Psoas muscle (tissue), 8 donors: Measurements from ENCODE around the gene CSNK2B. TPM values are rescaled to one million over a fixed set of nuclear protein-coding genes. Genes with fewer than 3 reads are reported as not detected.

Experiments used
- ATAC-seq, 4 donors: fragments of 200-7000 bp; cut with Tn5 transposase; one replicate each; pipeline ENCODE4 v1.9.1; 2020; ENCODE audit warnings: moderate library complexity in 3 of 4, mild to moderate bottlenecking in 2 of 4
- DNase-seq, 2 donors: peaks; one replicate each; pipeline ENCODE4 v3.0.0-alpha.2; 2020
- H3K27ac ChIP-seq: fragments of 200-600 bp; one replicate; pipeline ENCODE4 v1.8.0; 2022
- H3K27me3 ChIP-seq, 3 donors: fragments of 200-600 bp in 1 of 3; one replicate each; pipeline versions ENCODE4 v1.6.1 to v1.8.0; 2013 to 2022; ENCODE audit warnings: low read length in 2 of 3, mild to moderate bottlenecking in 2 of 3, moderate library complexity in 1 of 3; ENCODE audit not compliant: insufficient read depth in 3 of 3
- H3K36me3 ChIP-seq, 2 donors: fragments of 200-600 bp in 1 of 2; one replicate each; pipeline versions ENCODE4 v1.6.1 to v1.8.0; 2013 to 2022; ENCODE audit warnings: low read depth in 1 of 2, mild to moderate bottlenecking in 1 of 2, moderate library complexity in 1 of 2; ENCODE audit not compliant: insufficient read depth in 1 of 2
- H3K4me1 ChIP-seq: fragments of 200-600 bp; one replicate; pipeline ENCODE4 v1.8.0; 2022
- H3K4me3 ChIP-seq: fragments of 200-600 bp; one replicate; pipeline ENCODE4 v1.8.0; 2022; ENCODE audit warnings: mild to moderate bottlenecking
- H3K9me3 ChIP-seq: fragments of 200-600 bp; one replicate; pipeline ENCODE4 v1.8.0; 2022
- WGBS, 3 donors: extraction: QIAGEN DNeasy Blood & Tissue Kit; methylation state at CpG; one replicate each; pipeline versions ENCODE4 v1.1.6 to v1.1.7; 2013; 5-methylcytosine and 5-hydroxymethylcytosine counted together
- intact Hi-C, 2 donors: fragments of 100-400 bp; cut with DNase I; formaldehyde crosslinking; loops; one replicate each; pipeline versions ENCODE4 v1.11.0 to v1.14.2; 2022
- polyA plus RNA-seq, 3 donors: library from polyadenylated mRNA; stranded (reverse); fragments of 200-250 nt; gene quantifications; one replicate each; pipeline ENCODE4 v1.2.3, GENCODE V29; 2013
- total RNA-seq, 4 donors: library from RNA; stranded (reverse); fragmentation: NEBNext Ultra II Directional in 2 of 4; extraction: Animal tissue kit (Norgen Biotek cat#: 25700) in 2 of 4; gene quantifications; one replicate each; pipeline versions ENCODE4 v1.2.1 to v1.2.4, GENCODE V29; 2021 to 2023
- TF ChIP-seq, protein P1 (sequence below): fragments of 200-600 bp; IDR thresholded peaks from one replicate; pipeline ENCODE4 v1.8.0; 2022; ENCODE audit warnings: antibody characterized with exemption
- donor health status: healthy with polysubstance abuse.
- donor health status: DM: no; HTN: no; CAD: no; lungs with moderate emphysema.
- donor health status: Bipolar disorder and iron deficiency.
- donor health status: healthy.
- donor health status: DM: yes; HTN: yes; CAD: no.
- donor health status: DM: no; HTN: no; CAD: no.
- donor health status: DM: no; HTN: no; CAD: no.
- donor health status: DM: yes; HTN: yes; CAD: no.

The CSNK2B gene
- total and polyA plus RNA-seq, 7 donors: 102 to 208 (median 129) TPM

- no peaks in the 10 kb centered on the region for H3K9me3 ChIP-seq
- DNase-seq: no peak
- no peaks in the 10 kb centered on the region for H3K27me3 ChIP-seq
- 62 to 81% (median 71%) methylated on average over 5 of the region's 5 CpGs for WGBS, 3 donors
- H3K27ac ChIP-seq: no peak overlapping the region
- intact Hi-C loops: loop anchor here (10.0 kb wide), 2 partner anchors 178 to 198 kb away; partner anchors contain the start of gene NEU1 (in 1 of the 2)
- no peaks in the 10 kb centered on the region for H3K4me1 ChIP-seq
- H3K4me3 ChIP-seq: no peak overlapping the region
- no peak for ATAC-seq
- peaks cover 9 to 75% of the 10 kb centered on the region in 2 donors for H3K36me3 ChIP-seq
- TF ChIP-seq, protein P1, sequence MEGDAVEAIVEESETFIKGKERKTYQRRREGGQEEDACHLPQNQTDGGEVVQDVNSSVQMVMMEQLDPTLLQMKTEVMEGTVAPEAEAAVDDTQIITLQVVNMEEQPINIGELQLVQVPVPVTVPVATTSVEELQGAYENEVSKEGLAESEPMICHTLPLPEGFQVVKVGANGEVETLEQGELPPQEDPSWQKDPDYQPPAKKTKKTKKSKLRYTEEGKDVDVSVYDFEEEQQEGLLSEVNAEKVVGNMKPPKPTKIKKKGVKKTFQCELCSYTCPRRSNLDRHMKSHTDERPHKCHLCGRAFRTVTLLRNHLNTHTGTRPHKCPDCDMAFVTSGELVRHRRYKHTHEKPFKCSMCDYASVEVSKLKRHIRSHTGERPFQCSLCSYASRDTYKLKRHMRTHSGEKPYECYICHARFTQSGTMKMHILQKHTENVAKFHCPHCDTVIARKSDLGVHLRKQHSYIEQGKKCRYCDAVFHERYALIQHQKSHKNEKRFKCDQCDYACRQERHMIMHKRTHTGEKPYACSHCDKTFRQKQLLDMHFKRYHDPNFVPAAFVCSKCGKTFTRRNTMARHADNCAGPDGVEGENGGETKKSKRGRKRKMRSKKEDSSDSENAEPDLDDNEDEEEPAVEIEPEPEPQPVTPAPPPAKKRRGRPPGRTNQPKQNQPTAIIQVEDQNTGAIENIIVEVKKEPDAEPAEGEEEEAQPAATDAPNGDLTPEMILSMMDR: no peak
Measured at GRCh38 chr6:31686483-31686882, 20.6 kb downstream of the CSNK2B start.

DNA sequence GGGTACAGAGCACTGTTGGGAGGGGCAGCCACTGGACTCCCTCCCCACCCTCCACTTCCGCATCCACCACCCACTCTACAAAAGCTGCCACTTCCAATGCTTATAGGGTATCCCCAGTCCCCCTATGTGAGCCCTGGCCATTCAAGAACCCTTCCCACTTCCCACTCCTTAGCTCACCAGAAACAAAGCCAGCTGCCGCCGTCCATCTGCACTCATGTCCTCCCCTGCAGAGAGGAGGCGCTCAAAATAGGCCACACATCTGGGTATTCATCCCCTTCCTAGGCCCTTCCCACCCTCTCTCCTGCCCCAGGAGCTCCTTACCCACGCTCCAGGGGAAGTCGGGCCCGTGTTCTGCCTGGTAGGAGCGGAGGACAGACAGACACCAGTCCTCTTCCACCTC lies 21.4 kb downstream of the CSNK2B start:
- Histone ChIP-seq H3K27ac (no peak overlapping the region), H3K4me1 (no peaks in the 10 kb centered on the region), H3K36me3 (peaks cover 10 to 84% of the 10 kb centered on the region in 2 donors), H3K9me3 (no peaks in the 10 kb centered on the region), H3K27me3 (no peaks in the 10 kb centered on the region), H3K4me3 (no peak overlapping the region)
- no peak for DNase-seq
- TF ChIP-seq, protein P1: no peak
- 72 to 81% (median 75%) methylated on average over 8 of the region's 8 CpGs for WGBS, 3 donors
- ATAC-seq: no peak
- intact Hi-C loops: loop anchor here (10.0 kb wide), 2 partner anchors 177 to 197 kb away; partner anchors contain the start of gene NEU1 (in 1 of the 2)

GRCh38 chr6:31687860-31688693 lies 22.2 kb downstream of the CSNK2B start:
- TF ChIP-seq, protein P1: no peak
- no peaks in the 10 kb centered on the region for H3K27me3 ChIP-seq
- DNase-seq: no peak

GRCh38 chr6:31689249-31690110 lies 23.6 kb downstream of the CSNK2B start:
- Histone ChIP-seq H3K4me1 (no peaks in the 10 kb centered on the region), H3K36me3 (peaks cover 12 to 98% of the 10 kb centered on the region in 2 donors), H3K9me3 (no peaks in the 10 kb centered on the region), H3K27ac (no peak overlapping the region), H3K27me3 (no peaks in the 10 kb centered on the region), H3K4me3 (no peak overlapping the region)
- WGBS, 3 donors: 76 to 81% (median 81%) methylated on average over 11 of the region's 11 CpGs
- TF ChIP-seq, protein P1: no peak
- intact Hi-C loops: loop anchor here (10.0 kb wide), 2 partner anchors 175 to 195 kb away; partner anchors contain the start of gene NEU1 (in 1 of the 2)
- ATAC-seq (no peak), DNase-seq (no peak)

More at GRCh38 chr6:31687860-31688693, 22.2 kb downstream of the CSNK2B start:
- intact Hi-C loops: loop anchor here (10.0 kb wide), 2 partner anchors 177 to 197 kb away; partner anchors contain the start of gene NEU1 (in 1 of the 2)
- no peak for ATAC-seq
- no peaks in the 10 kb centered on the region for H3K4me1 ChIP-seq
- H3K9me3 ChIP-seq: no peaks in the 10 kb centered on the region
- H3K27ac ChIP-seq: no peak overlapping the region
- H3K36me3 ChIP-seq: peaks cover 12 to 91% of the 10 kb centered on the region in 2 donors
- H3K4me3 ChIP-seq: no peak overlapping the region
- WGBS, 3 donors: 77 to 79% (median 78%) methylated on average over 14 of the region's 14 CpGs
